ENCODE data around the gene IFT52. TPM values are rescaled to one million over a fixed set of nuclear protein-coding genes. Genes with fewer than 3 reads are reported as not detected.

IFT52 gene
- total and polyA plus RNA-seq, 2 donors: 28.9 to 56.6 TPM

DNA sequence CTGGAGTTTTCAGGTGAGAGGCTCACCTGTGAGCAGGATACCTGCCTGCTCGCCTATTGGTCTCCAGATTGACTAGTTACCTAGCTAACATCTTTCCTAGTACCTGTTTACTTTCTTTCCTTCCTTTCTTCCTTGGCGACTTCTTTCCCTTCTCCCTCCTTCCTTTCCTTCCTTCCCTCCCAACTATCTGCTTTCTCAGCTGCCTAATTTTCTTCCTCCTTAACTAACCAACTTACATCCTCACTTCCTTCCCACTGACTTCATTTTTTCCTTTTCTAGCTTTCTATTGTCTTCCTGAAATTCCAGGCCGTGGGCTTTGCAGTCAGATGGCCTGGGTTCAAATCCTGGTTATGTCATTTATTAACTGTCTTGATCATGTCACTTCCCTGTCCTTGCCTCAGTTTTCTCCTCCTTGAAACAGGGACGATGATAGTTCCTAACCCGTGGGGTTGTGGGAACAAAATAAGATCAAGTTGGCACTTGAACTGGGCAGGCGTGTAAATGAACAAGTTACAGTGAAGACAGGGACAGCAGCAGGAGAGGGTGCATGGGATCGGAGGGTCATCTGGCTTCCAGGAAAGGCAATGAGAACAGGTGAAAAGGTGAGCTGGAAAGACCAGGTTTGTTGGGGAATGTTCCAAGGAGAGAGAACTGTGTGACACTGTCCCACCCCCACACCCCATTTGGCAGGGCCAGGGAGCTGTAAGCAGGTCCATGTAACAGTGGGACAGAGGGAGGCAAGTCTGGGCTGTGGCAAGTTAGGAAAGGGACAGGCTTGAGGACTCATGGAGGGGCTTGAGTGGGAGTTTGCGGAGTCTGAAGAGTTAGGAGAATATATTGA lies 31.4 kb upstream of the IFT52 start:
- Histone ChIP-seq H3K4me1 (ENCODE audit: insufficient read depth) (no peaks in the 10 kb centered on the region), H3K4me3 (ENCODE audit: low read depth, low read length) (no peak overlapping the region), H3K27ac (ENCODE audit: low read depth) (no peak overlapping the region), H3K36me3 (ENCODE audit: insufficient read depth) (no peaks in the 10 kb centered on the region)
- 82% methylated on average over 8 of the region's 8 CpGs for WGBS
- DNase-seq (ENCODE audit: extremely low spot score): no peak

- no peak for DNase-seq (ENCODE audit: extremely low spot score)
- Histone ChIP-seq H3K4me1 (ENCODE audit: insufficient read depth) (no peaks in the 10 kb centered on the region), H3K27ac (ENCODE audit: low read depth) (no peak overlapping the region), H3K36me3 (ENCODE audit: insufficient read depth) (no peaks in the 10 kb centered on the region), H3K4me3 (ENCODE audit: low read depth, low read length) (no peak overlapping the region)
- 81% methylated on average over 3 of the region's 3 CpGs for WGBS
Observed at GRCh38 chr20:43560974-43561373, 29.8 kb upstream of the IFT52 start.

GRCh38 chr20:43563429-43563828 lies 27.3 kb upstream of the IFT52 start:
- no peak overlapping the region for H3K27ac ChIP-seq (ENCODE audit: low read depth)
- no peak overlapping the region for H3K4me3 ChIP-seq (ENCODE audit: low read depth, low read length)
- no peak for DNase-seq (ENCODE audit: extremely low spot score)
- no peaks in the 10 kb centered on the region for H3K4me1 ChIP-seq (ENCODE audit: insufficient read depth)
- no peaks in the 10 kb centered on the region for H3K36me3 ChIP-seq (ENCODE audit: insufficient read depth)
- 56% methylated on average over 3 of the region's 3 CpGs for WGBS

DNA sequence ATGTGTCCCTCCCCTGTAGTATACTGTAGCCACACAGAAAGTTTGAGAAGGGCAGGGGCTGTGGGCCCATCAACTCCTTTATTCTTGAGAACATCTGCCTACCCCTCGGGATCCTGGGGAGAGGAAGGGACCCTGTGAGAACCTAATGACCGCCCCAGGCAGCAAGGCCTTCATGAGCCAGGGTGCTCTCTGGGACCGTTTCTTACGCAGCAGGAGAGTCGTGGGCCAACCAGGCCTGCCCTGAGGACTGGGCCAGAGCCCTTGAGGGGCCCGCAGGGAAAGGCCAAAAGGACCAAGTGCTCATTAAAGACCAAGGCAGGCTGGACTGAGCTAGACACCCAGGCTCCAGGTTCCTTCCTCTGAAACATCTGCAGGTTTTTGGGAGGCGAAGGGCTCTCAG lies 26.7 kb upstream of the IFT52 start:
- no peak overlapping the region for H3K27ac ChIP-seq (ENCODE audit: low read depth)
- no peaks in the 10 kb centered on the region for H3K36me3 ChIP-seq (ENCODE audit: insufficient read depth)
- no peak overlapping the region for H3K4me3 ChIP-seq (ENCODE audit: low read depth, low read length)
- 93% methylated on average over 7 of the region's 7 CpGs for WGBS
- DNase-seq (ENCODE audit: extremely low spot score): no peak
- H3K4me1 ChIP-seq (ENCODE audit: insufficient read depth): no peaks in the 10 kb centered on the region

- Histone ChIP-seq H3K4me3 (ENCODE audit: low read depth, low read length) (no peak overlapping the region), H3K4me1 (ENCODE audit: insufficient read depth) (no peaks in the 10 kb centered on the region), H3K27ac (ENCODE audit: low read depth) (no peak overlapping the region), H3K36me3 (ENCODE audit: insufficient read depth) (no peaks in the 10 kb centered on the region)
- DNase-seq (ENCODE audit: extremely low spot score): no peak
- 97% methylated on average over 8 of the region's 8 CpGs for WGBS
Observed at GRCh38 chr20:43564455-43564854, 26.3 kb upstream of the IFT52 start.

DNA sequence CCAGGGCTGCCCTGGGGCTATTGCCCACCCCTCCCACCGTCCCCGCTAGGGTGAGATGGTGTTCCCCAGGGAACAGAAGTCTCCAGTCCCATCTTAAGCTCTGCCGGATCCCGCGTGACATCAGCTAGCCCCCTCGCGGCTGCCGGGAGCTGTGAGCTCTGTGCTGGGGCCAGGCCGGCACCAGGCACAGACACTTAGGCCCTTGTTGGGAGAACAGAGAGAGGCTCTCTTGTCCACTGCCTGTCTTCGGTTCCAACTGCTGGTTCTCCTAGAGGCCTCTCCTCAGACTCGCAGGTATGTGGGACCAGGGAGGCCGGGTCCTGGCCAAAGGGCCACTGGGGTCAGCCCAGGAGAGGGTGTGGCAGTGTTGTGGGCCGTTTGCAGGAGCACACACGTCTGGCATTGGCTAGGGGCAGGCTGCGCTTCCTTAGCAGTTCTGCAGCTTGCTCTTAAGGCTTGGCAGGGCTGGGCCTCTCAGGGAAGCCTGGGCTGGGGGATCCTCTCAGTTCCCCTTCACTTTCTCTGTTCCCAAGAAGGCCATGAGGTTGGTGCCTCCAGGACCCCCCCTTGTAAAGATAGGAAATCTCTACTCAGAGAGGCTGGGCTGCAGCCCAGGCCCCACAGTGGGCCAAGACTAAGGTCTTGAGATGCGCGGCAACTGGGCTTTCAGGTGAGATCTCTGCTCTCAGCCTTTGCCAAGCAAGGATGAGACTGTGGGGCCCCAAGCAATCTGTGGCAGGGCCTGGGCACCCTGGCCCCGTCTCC lies 25.6 kb upstream of the IFT52 start:
- Histone ChIP-seq H3K36me3 (ENCODE audit: insufficient read depth) (no peaks in the 10 kb centered on the region), H3K4me1 (ENCODE audit: insufficient read depth) (no peaks in the 10 kb centered on the region), H3K27ac (ENCODE audit: low read depth) (no peak overlapping the region), H3K4me3 (ENCODE audit: low read depth, low read length) (no peak overlapping the region)
- 71% methylated on average over 18 of the region's 18 CpGs for WGBS
- DNase-seq (ENCODE audit: extremely low spot score): no peak

- H3K27ac ChIP-seq (ENCODE audit: low read depth): no peak overlapping the region
- H3K4me3 ChIP-seq (ENCODE audit: low read depth, low read length): no peak overlapping the region
- no peak for DNase-seq (ENCODE audit: extremely low spot score)
- no peaks in the 10 kb centered on the region for H3K36me3 ChIP-seq (ENCODE audit: insufficient read depth)
- H3K4me1 ChIP-seq (ENCODE audit: insufficient read depth): no peaks in the 10 kb centered on the region
- WGBS: 92% methylated on average over 4 of the region's 4 CpGs
Observed at GRCh38 chr20:43565758-43566104, 25.0 kb upstream of the IFT52 start.

DNA sequence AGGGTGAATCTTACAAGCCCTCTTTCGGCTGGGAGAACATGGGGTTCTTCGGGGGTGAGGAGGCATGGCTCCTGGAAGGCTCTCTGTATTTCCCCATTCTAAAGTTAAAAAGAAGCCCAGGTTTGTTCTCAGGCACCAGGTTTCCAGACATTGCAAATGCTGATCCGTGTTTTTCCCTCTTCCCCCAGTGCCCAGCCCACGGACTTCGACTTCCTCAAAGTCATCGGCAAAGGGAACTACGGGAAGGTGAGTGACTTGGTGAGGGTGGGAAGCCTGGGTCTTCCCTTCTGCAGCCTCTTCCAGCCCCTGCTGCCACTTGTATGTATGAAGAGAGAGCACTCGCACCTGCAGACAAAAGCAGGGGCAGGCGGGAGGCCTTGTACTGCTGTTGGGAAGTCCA lies 23.3 kb upstream of the IFT52 start:
- Histone ChIP-seq H3K4me1 (ENCODE audit: insufficient read depth) (no peaks in the 10 kb centered on the region), H3K36me3 (ENCODE audit: insufficient read depth) (no peaks in the 10 kb centered on the region), H3K4me3 (ENCODE audit: low read depth, low read length) (no peak overlapping the region), H3K27ac (ENCODE audit: low read depth) (no peak overlapping the region)
- no peak for DNase-seq (ENCODE audit: extremely low spot score)
- 92% methylated on average over 9 of the region's 9 CpGs for WGBS

- no peak overlapping the region for H3K27ac ChIP-seq (ENCODE audit: low read depth)
- DNase-seq (ENCODE audit: extremely low spot score): no peak
- 88% methylated on average over 4 of the region's 4 CpGs for WGBS
- H3K36me3 ChIP-seq (ENCODE audit: insufficient read depth): no peaks in the 10 kb centered on the region
- no peak overlapping the region for H3K4me3 ChIP-seq (ENCODE audit: low read depth, low read length)
- no peaks in the 10 kb centered on the region for H3K4me1 ChIP-seq (ENCODE audit: insufficient read depth)
Observed at GRCh38 chr20:43568706-43569105, 22.0 kb upstream of the IFT52 start.

GRCh38 chr20:43569282-43569681 lies 21.5 kb upstream of the IFT52 start:
- WGBS: 90% methylated on average over 10 of the region's 10 CpGs
- no peak overlapping the region for H3K27ac ChIP-seq (ENCODE audit: low read depth)
- no peaks in the 10 kb centered on the region for H3K36me3 ChIP-seq (ENCODE audit: insufficient read depth)
- no peaks in the 10 kb centered on the region for H3K4me1 ChIP-seq (ENCODE audit: insufficient read depth)
- DNase-seq (ENCODE audit: extremely low spot score): no peak
- no peak overlapping the region for H3K4me3 ChIP-seq (ENCODE audit: low read depth, low read length)

DNA sequence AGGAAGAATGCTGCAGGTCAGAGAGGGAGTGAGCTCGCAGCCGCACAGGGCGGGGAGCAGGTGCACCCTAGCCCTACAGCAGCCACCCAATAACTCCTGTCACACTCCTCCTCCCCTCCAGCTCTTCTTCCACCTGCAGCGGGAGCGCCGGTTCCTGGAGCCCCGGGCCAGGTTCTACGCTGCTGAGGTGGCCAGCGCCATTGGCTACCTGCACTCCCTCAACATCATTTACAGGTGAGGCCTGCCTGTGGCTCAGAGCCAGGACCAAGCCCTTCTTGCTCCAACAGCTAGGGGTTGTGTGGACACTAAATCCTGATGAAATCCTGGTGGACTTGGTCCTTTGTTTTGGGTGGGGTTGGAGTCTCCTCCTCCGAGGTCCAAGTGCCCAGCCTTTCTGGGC lies 20.2 kb upstream of the IFT52 start:
- H3K4me1 ChIP-seq (ENCODE audit: insufficient read depth): no peaks in the 10 kb centered on the region
- 91% methylated on average over 10 of the region's 10 CpGs for WGBS
- no peak for DNase-seq (ENCODE audit: extremely low spot score)
- H3K27ac ChIP-seq (ENCODE audit: low read depth): no peak overlapping the region
- no peaks in the 10 kb centered on the region for H3K36me3 ChIP-seq (ENCODE audit: insufficient read depth)
- no peak overlapping the region for H3K4me3 ChIP-seq (ENCODE audit: low read depth, low read length)

- DNase-seq (ENCODE audit: extremely low spot score): no peak
- 92% methylated on average over 3 of the region's 3 CpGs for WGBS
- no peak overlapping the region for H3K4me3 ChIP-seq (ENCODE audit: low read depth, low read length)
- H3K36me3 ChIP-seq (ENCODE audit: insufficient read depth): no peaks in the 10 kb centered on the region
- H3K4me1 ChIP-seq (ENCODE audit: insufficient read depth): no peaks in the 10 kb centered on the region
- H3K27ac ChIP-seq (ENCODE audit: low read depth): no peak overlapping the region
Observed at GRCh38 chr20:43571310-43571709, 19.4 kb upstream of the IFT52 start.

DNA sequence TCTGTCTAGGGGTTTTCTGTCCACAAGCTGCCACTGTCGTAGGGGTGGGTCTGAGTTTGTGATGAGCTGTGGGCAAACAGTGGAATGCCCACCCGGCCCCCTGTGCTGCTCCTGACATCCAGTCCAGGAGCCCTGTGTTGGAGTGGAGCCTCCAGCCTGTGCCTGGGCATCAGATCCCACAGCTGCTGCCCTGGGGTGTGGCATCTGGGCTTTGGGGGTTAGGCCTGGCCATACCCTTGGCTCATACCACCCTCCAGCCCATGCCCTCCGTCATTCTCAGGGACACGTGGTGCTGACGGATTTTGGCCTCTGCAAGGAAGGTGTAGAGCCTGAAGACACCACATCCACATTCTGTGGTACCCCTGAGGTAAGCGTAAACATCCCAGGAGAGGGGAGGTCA lies 19.0 kb upstream of the IFT52 start:
- no peak for DNase-seq (ENCODE audit: extremely low spot score)
- no peaks in the 10 kb centered on the region for H3K36me3 ChIP-seq (ENCODE audit: insufficient read depth)
- H3K4me3 ChIP-seq (ENCODE audit: low read depth, low read length): no peak overlapping the region
- no peaks in the 10 kb centered on the region for H3K4me1 ChIP-seq (ENCODE audit: insufficient read depth)
- WGBS: 89% methylated on average over 6 of the region's 6 CpGs
- H3K27ac ChIP-seq (ENCODE audit: low read depth): no peak overlapping the region

DNA sequence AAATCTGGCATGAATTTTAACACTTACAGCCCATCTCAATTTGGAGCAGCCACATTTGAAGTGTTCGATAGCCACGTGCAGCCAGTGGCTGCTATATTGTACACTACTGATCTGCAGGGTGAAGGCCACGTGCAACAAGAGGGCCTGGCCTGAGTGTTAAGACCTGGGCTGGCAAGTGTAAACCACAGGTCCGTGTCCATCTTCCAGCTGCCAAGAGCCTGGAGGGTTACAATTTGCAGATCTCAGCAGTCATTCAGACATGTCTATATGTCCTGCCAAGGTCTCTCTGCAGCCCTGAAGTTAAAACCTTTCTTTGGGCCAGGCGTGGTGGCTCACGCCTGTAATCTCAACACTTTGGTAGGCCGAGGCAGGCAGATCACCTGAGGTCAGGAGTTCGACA lies 17.8 kb upstream of the IFT52 start:
- H3K27ac ChIP-seq (ENCODE audit: low read depth): no peak overlapping the region
- WGBS: 91% methylated on average over 8 of the region's 8 CpGs
- DNase-seq (ENCODE audit: extremely low spot score): no peak
- H3K4me3 ChIP-seq (ENCODE audit: low read depth, low read length): no peak overlapping the region
- no peaks in the 10 kb centered on the region for H3K4me1 ChIP-seq (ENCODE audit: insufficient read depth)
- H3K36me3 ChIP-seq (ENCODE audit: insufficient read depth): no peaks in the 10 kb centered on the region
